Stomach (tissue), 4 donors: Measurements from ENCODE around the gene TMEM271.

Experiments used
- CTCF ChIP-seq, 7 experiments: fragments of 450-650 bp in 4 of 7; fragments of 200-600 bp in 3 of 7; sonication (generic) in 3 of 7; IDR thresholded peaks; one replicate each; pipeline ENCODE4 v1.5.1; 2016 to 2019; ENCODE audit warnings: antibody characterized with exemption in 7 of 7, control low read depth in 2 of 7, mild to moderate bottlenecking in 1 of 7
- EP300 ChIP-seq: sonication (generic); formaldehyde crosslinking; IDR thresholded peaks from one replicate; pipeline ENCODE4 v1.6.1; 2017; ENCODE audit warnings: antibody characterized with exemption
- POLR2A ChIP-seq, 4 donors: fragments of 450-650 bp; IDR thresholded peaks; one replicate each; pipeline ENCODE4 v1.6.1; 2016; ENCODE audit warnings: antibody characterized with exemption in 4 of 4, control low read depth in 2 of 4, mild to moderate bottlenecking in 1 of 4, moderate library complexity in 1 of 4
- POLR2AphosphoS5 ChIP-seq, 3 donors: sonication (generic); formaldehyde crosslinking; IDR thresholded peaks; one replicate each; pipeline ENCODE4 v1.6.1; 2016; ENCODE audit warnings: antibody characterized with exemption in 3 of 3

- TF ChIP-seq CTCF (IDR thresholded peaks at IDR 0.05) = no peak
- no peak for TF ChIP-seq POLR2A (IDR thresholded peaks at IDR 0.05)
- TF ChIP-seq POLR2AphosphoS5 (IDR thresholded peaks at IDR 0.05) = no peak
- TF ChIP-seq EP300 = no peak
Observed at GRCh38 chr4:620201-620600, 44.1 kb upstream of the TMEM271 start.
